Body of pancreas (tissue), 4 donors: ENCODE data around the gene YAE1. TPM values are rescaled to one million over a fixed set of nuclear protein-coding genes. Genes with fewer than 3 reads are reported as not detected.

ENCODE experiments used
- ATAC-seq: fragments of 150-250 bp; one replicate; pipeline ENCODE4 v1.9.1; 2016
- DNase-seq, 4 donors: peaks; one replicate each; pipeline ENCODE4 v3.0.0-alpha.2; 2019
- H3K27ac ChIP-seq, 4 donors: fragments of 200-600 bp; sonication (generic); 1 replicate in 3 of 4; 2 replicates in 1 of 4; pipeline versions ENCODE4 v1.5.1 to v1.6.1; 2016 to 2019; ENCODE audit warnings: mild to moderate bottlenecking in 1 of 4, mixed read lengths in 1 of 4, moderate library complexity in 1 of 4
- H3K27me3 ChIP-seq, 2 donors: fragments of 200-600 bp; sonication (generic); one replicate each; pipeline ENCODE4 v1.6.0; 2016; ENCODE audit warnings: mild to moderate bottlenecking in 1 of 2
- H3K36me3 ChIP-seq, 2 donors: fragments of 200-600 bp; sonication (generic); replicated peaks in 1 of 2; 2 replicates each; pipeline ENCODE4 v1.5.1; 2016; ENCODE audit warnings: low read depth in 2 of 2; ENCODE audit not compliant: insufficient read depth in 1 of 2
- H3K4me1 ChIP-seq: fragments of 200-600 bp; sonication (generic); one replicate; pipeline ENCODE4 v1.6.0; 2016
- H3K4me3 ChIP-seq, 2 donors: fragments of 200-600 bp; sonication (generic); 1 replicate in 1 of 2; 2 replicates in 1 of 2; pipeline ENCODE4 v1.5.1; 2016 to 2019
- H3K9me3 ChIP-seq, 3 donors: fragments of 200-600 bp; sonication (generic); 1 replicate in 2 of 3; 2 replicates in 1 of 3; pipeline ENCODE4 v1.5.1; 2016
- CTCF ChIP-seq, 7 experiments: fragments of 450-650 bp in 4 of 7; fragments of 200-600 bp in 3 of 7; sonication (generic) in 3 of 7; IDR thresholded peaks; one replicate each; pipeline ENCODE4 v1.5.1; 2016 to 2019; ENCODE audit warnings: antibody characterized with exemption in 7 of 7
- POLR2A ChIP-seq, 3 donors: fragments of 450-650 bp; IDR thresholded peaks; one replicate each; pipeline ENCODE4 v1.6.1; 2016; ENCODE audit warnings: antibody characterized with exemption in 3 of 3, mild to moderate bottlenecking in 2 of 3
- WGBS, 2 donors: methylation state at CpG; one replicate each; pipeline ENCODE4 v1.1.5; 2017; 5-methylcytosine and 5-hydroxymethylcytosine counted together
- intact Hi-C: fragments of 100-400 bp; cut with DNase I; formaldehyde crosslinking; loops from one replicate; pipeline ENCODE4 v1.15.1; 2023
- total RNA-seq, 2 donors: library from RNA; depleted of rRNA; stranded (reverse); fragments of >200 nt; gene quantifications; one replicate each; pipeline ENCODE4 v1.1.0, GENCODE V29; 2016

YAE1 gene
- total RNA-seq, 2 donors from 2014 or later = 6.6 to 9.9 TPM

DNA sequence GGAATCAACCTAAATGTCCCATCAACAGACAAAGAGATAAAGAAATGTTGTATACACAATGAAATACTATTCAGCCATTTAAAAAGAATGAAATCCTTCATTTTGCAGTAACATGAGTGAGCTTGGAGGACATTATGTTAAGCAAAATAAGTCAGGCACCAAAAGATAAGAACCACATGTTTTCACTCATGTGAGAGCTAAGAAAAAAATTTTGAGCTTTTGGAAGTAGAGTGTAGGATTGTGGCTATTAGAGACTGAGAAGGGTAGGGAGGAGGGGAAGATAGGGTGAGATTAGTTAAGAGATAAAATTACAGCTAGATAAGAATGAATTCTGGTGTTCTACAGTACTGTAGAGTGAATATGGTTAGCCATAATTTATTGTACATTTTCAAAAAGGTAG lies 8.3 kb upstream of the YAE1 start:
- intact Hi-C loops = no loop called here
- no peak overlapping the region for H3K4me3 ChIP-seq
- no peaks in the 10 kb centered on the region for H3K9me3 ChIP-seq
- H3K36me3 ChIP-seq = no peaks in the 10 kb centered on the region
- no peak for ATAC-seq
- H3K27me3 ChIP-seq = no peaks in the 10 kb centered on the region
- H3K27ac ChIP-seq = no peak overlapping the region
- no peak for TF ChIP-seq CTCF (IDR thresholded peaks at IDR 0.05)
- no peak for TF ChIP-seq POLR2A (IDR thresholded peaks at IDR 0.05)
- H3K4me1 ChIP-seq = no peaks in the 10 kb centered on the region
- no peak for DNase-seq

- WGBS, 2 donors = 36 to 39% methylated on average over 1 of the region's 1 CpG
- Histone ChIP-seq H3K9me3 (no peaks in the 10 kb centered on the region), H3K4me1 (peaks cover 1% of the 10 kb centered on the region), H3K4me3 (no peak overlapping the region), H3K36me3 (no peaks in the 10 kb centered on the region), H3K27me3 (no peaks in the 10 kb centered on the region), H3K27ac (no peak overlapping the region)
- DNase-seq = peak in 1 of 4 donors; percentile 22
- intact Hi-C loops = no loop called here
- ATAC-seq = no peak
- TF ChIP-seq POLR2A (IDR thresholded peaks at IDR 0.05) (no peak), CTCF (IDR thresholded peaks at IDR 0.05) (no peak)
Measured at GRCh38 chr7:39560408-39560807, 5.8 kb upstream of the YAE1 start.

- intact Hi-C loops = no loop called here
- WGBS, 2 donors = 63 to 76% methylated on average over 1 of the region's 1 CpG
- no peaks in the 10 kb centered on the region for H3K27me3 ChIP-seq
- no peaks in the 10 kb centered on the region for H3K36me3 ChIP-seq
- DNase-seq (no peak), ATAC-seq (no peak)
- H3K4me1 ChIP-seq = peaks cover 6% of the 10 kb centered on the region
- no peak overlapping the region for H3K4me3 ChIP-seq
- no peak for TF ChIP-seq CTCF (IDR thresholded peaks at IDR 0.05)
- no peak for TF ChIP-seq POLR2A (IDR thresholded peaks at IDR 0.05)
- no peak overlapping the region for H3K27ac ChIP-seq
- H3K9me3 ChIP-seq = no peaks in the 10 kb centered on the region
Measured at GRCh38 chr7:39560997-39561396, 5.2 kb upstream of the YAE1 start.

DNA sequence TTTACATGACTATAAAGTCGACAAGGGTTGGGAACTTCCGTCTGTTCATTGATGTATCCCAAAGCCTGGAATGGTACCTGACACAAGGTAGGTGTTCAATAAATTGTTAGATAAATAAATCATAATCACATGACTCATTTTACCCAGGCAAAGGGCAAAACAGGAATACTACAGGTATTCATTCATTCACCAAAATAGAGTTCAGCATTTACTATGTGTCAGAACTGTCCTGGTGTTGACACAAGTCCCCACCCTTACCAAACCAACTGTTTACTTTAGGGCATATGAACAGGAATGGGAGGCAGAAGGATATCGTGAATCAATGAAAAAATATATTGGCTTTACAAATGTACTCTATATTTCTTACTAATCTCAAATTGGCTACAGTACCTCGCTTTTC lies 666 bp upstream of the YAE1 start:
- Histone ChIP-seq H3K27me3 (no peaks in the 10 kb centered on the region), H3K36me3 (no peaks in the 10 kb centered on the region), H3K4me3 (peak overlapping the region in 1 of 2 donors; percentile 67), H3K27ac (peak overlapping the region in 3 of 4 donors; percentile 69 to 83 (median 71)), H3K4me1 (peaks cover 17% of the 10 kb centered on the region), H3K9me3 (no peaks in the 10 kb centered on the region)
- intact Hi-C loops = no loop called here
- TF ChIP-seq POLR2A (IDR thresholded peaks at IDR 0.05) (no peak), CTCF (IDR thresholded peaks at IDR 0.05) (no peak)
- WGBS, 2 donors = 22 to 23% methylated on average over 4 of the region's 4 CpGs
- ATAC-seq (no peak), DNase-seq (no peak)

- H3K4me3 ChIP-seq = peak overlapping the region in 1 of 2 donors; percentile 67
- ATAC-seq (no peak), DNase-seq (no peak)
- peaks cover 0 to 2% of the 10 kb centered on the region in 2 donors for H3K36me3 ChIP-seq
- TF ChIP-seq POLR2A (IDR thresholded peaks at IDR 0.05) (no peak), CTCF (IDR thresholded peaks at IDR 0.05) (no peak)
- WGBS, 2 donors = 50 to 58% methylated on average over 2 of the region's 2 CpGs
- H3K27ac ChIP-seq = no peak overlapping the region
- intact Hi-C loops = no loop called here
- no peaks in the 10 kb centered on the region for H3K9me3 ChIP-seq
- H3K4me1 ChIP-seq = peaks cover 17% of the 10 kb centered on the region
- no peaks in the 10 kb centered on the region for H3K27me3 ChIP-seq
Measured at GRCh38 chr7:39567294-39567693, 1.1 kb downstream of the YAE1 start.
